Measurements from ENCODE around the gene CEACAM19. TPM values are rescaled to one million over a fixed set of nuclear protein-coding genes. Genes with fewer than 3 reads are reported as not detected.
"Not testable (repeated sequence)": the region's sequence is repeated elsewhere in the genome, so short reads cannot be mapped to it uniquely, and the experiment has no call there.

CEACAM19 gene, protein sequence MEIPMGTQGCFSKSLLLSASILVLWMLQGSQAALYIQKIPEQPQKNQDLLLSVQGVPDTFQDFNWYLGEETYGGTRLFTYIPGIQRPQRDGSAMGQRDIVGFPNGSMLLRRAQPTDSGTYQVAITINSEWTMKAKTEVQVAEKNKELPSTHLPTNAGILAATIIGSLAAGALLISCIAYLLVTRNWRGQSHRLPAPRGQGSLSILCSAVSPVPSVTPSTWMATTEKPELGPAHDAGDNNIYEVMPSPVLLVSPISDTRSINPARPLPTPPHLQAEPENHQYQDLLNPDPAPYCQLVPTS
- 1.5 and 2.0 TPM in 2 replicates for total RNA-seq

GRCh38 chr19:44671400-44671799 is at the start of gene CEACAM19:
Gene CEACAM19, plus strand, starts transcription at chr19:44671482. Its CDS starts 450 bp downstream, at chr19:44671932.
- no peak for DNase-seq (ENCODE audit: low read depth, low spot score)

GRCh38 chr19:44623080-44623479 is 48.2 kb upstream of the CEACAM19 start:
- no peak for DNase-seq (ENCODE audit: low read depth, low spot score)

GRCh38 chr19:44623626-44624025 is 47.7 kb upstream of the CEACAM19 start:
- no peak for DNase-seq (ENCODE audit: low read depth, low spot score)

DNA sequence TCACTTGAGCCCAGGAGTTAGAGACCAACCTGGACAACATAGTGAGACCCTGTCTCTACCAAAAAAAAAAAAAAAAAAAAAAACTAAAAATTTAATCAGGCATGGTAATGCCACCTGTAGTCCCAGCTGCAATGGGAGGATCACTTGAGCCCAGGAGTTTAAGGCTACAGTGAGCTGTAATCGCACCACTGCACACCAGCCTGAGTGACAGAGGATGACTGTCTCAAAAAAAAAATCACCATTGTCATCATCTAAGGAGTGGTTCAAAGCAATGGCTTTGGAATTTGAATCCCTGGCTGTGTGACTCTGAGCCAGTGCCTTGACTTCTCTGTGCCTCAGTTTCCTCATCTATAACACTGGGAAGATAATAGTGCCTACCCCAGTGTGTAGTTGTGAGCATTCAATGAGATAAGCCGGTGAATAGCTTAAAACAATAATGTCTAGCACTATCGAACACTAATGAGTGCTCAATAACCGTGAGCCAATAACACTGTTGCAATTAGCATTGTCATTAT is 46.4 kb upstream of the CEACAM19 start:
- DNase-seq (ENCODE audit: low read depth, low spot score), result no peak

DNA sequence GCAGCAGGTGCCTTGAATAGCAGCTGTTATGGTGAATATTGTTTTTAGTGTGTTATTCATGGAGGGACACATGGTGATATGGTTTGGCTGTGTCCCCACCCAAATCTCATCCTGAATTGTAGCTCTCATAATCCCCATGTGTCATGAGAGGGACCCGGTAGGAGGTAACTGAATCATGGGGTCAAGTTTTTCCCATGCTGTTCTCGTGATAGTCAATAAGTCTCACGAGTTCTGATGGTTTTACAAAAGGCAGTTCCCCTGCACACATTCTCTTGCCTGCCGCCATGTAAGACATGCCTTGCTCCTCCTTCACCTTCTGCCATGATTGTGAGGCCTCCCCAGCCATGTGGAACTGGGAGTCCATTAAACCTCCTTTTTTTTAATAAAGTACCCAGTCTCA is 45.6 kb upstream of the CEACAM19 start:
- not testable (repeated sequence) for DNase-seq (ENCODE audit: low read depth, low spot score)

DNA sequence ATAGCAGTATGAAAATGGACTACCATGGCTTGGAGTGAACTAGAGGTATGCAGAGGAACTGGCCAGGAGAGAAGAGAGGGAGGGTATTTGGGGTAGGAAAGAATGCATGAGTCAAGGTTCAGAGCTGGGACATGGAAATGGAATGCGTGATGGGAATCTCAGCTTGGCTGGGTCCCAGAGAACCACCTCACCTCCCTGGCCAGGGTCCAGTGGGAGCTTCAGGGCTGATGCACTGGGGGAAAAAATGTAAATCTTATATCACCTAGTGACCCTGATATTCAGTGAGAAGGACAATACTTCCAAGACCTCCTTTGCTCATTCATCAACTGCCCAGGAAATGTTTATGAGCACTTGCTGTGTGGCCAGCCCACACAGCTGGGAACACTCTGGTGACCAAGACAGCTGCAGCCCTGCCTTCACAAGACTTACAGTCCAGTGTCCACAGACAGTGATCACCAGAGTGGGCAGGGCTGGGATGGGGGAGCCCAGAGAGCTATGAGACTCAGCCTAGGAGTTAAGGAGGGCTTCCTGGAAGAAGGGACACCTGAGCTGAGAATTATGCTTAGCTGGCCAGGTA is 45.1 kb upstream of the CEACAM19 start:
- peak; percentile 91 for DNase-seq (ENCODE audit: low read depth, low spot score)

GRCh38 chr19:44627631-44628030 is 43.7 kb upstream of the CEACAM19 start:
- no peak for DNase-seq (ENCODE audit: low read depth, low spot score)

DNA sequence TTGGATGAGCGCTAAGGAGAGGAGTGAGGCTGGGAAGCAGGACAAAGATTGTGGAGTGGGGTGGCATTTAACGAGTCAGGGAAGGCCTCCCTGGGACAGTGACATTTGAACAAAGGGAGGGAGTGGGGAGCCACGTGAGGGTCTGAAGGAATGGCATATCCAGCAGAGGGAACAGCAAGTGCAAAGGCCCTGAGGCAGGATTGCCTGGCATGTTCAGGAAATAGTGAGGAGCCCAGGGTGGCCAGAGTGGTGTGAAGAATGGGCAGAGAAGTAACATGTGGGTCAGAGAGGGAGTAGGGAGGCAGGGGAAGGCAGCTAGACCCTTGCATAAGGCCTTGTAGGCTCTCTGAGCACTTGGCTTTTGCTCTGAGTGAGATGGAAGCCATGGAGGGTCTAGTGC is 42.5 kb upstream of the CEACAM19 start:
- no peak for DNase-seq (ENCODE audit: low read depth, low spot score)

DNA sequence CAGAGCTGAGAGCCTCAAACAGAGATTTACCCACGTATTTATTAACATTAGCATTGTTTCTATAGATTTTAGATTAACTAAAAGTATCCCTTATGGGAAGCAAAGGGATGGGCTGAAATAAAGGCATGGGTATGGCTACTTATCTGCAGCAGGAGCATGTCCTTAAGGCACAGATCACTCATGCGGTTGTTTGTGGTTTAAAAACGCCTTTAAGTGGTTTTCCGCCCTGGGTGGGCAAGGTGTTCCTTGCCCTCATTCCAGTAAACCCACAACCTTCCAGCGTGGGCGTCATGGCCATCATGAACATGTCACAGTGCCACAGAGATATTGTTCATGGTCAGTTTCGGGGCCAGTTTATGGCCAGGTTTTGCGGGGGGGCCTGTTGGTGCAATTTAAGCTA is 39.7 kb upstream of the CEACAM19 start:
- DNase-seq (ENCODE audit: low read depth, low spot score), result not testable (repeated sequence)

GRCh38 chr19:44634058-44634457 is 37.2 kb upstream of the CEACAM19 start:
- DNase-seq (ENCODE audit: low read depth, low spot score), result not testable (repeated sequence)

DNA sequence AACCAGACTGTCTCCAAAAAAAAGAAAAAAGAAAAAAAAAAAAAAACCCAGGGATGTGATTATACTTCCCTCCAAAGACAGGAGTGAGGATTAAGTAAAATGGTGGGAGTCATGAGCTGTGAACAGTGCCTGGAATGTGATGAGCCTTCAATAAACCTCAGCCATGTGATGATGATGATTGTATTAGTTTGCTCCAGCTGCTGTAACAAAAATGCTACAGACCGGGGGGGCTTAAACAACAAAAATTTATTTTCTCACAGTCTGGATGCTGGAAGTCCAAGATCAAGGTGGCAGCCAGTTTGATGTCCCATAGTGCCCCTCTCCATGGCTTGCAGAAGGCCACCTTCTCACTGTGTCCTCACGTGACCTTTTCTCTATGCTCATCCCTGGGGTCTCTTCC is 36.5 kb upstream of the CEACAM19 start:
- DNase-seq (ENCODE audit: low read depth, low spot score), result no peak

GRCh38 chr19:44635581-44636438 is 35.5 kb upstream of the CEACAM19 start:
- DNase-seq (ENCODE audit: low read depth, low spot score), result no peak

- no peak for DNase-seq (ENCODE audit: low read depth, low spot score)
These were observed 34.6 kb upstream of the CEACAM19 start for GRCh38 chr19:44636439-44637389.

- DNase-seq (ENCODE audit: low read depth, low spot score), result no peak
These were observed 33.9 kb upstream of the CEACAM19 start for GRCh38 chr19:44637390-44637764.

GRCh38 chr19:44640518-44640917 is 30.8 kb upstream of the CEACAM19 start:
- no peak for DNase-seq (ENCODE audit: low read depth, low spot score)

DNA sequence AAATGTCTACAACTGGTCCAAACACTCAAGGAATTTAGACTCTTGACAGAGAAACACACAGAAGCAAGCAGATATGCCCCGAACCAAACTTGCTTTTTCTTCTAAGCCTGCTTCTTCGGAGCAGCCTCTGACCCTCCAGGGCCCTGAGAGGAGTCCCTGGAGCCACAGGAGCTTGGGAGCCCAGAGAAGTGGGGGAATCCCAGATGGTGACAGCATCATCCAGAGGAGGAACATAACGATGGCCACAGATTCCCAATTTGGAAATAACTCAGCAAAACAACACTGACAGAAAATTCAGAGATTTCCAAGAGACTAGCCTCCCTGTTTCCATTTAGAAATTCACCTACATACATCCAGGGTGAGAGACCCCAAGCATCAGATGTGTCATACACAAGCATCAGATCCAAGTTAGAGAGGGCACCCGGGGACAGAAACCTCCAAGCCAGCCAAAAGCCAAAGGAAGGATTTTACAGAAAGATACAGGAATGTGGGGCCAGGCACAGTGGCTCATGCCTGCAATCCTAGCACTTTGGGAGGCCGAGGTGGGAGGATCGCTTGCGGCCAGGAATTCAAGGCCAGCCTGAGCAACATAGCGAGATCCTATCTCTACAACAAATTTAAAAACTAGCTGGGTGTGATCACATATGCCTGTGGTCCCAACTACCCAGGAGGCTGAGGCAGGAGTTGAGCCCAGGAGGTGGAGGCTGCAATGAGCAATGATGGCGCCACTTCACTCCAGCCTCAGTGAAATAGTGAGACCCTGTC is 29.6 kb upstream of the CEACAM19 start:
- DNase-seq (ENCODE audit: low read depth, low spot score), result no peak

GRCh38 chr19:44642377-44642776 is 28.9 kb upstream of the CEACAM19 start:
- DNase-seq (ENCODE audit: low read depth, low spot score), result no peak

- peak; percentile 39 for DNase-seq (ENCODE audit: low read depth, low spot score)
These were observed 27.5 kb upstream of the CEACAM19 start, which contains the start of gene PVR for GRCh38 chr19:44643605-44644401. Gene PVR, plus strand, starts transcription at chr19:44643910. Its CDS starts 187 bp downstream, at chr19:44644097.

- no peak for DNase-seq (ENCODE audit: low read depth, low spot score)
These were observed 26.8 kb upstream of the CEACAM19 start for GRCh38 chr19:44644402-44645016.

All from pulmonary artery endothelial cell (primary cell).